HepG2 (cell line): ENCODE data around the gene TTLL10. TPM values are rescaled to one million over a fixed set of nuclear protein-coding genes. Genes with fewer than 3 reads are reported as not detected.

Experiments used
- JUNB ChIP-seq: sonication (generic); formaldehyde crosslinking; IDR thresholded peaks from 2 replicates; pipeline ENCODE4 v1.8.0; 2022; ENCODE audit warnings: missing genetic modification reagents, mild to moderate bottlenecking, borderline replicate concordance
- STAG1 ChIP-seq: sonication (generic); formaldehyde crosslinking; IDR thresholded peaks from 2 replicates; pipeline ENCODE4 v1.4.0; 2020; ENCODE audit warnings: missing genetic modification reagents
- ZNF430 ChIP-seq: sonication (generic); formaldehyde crosslinking; IDR thresholded peaks from 2 replicates; pipeline ENCODE4 v1.9.0; 2021; ENCODE audit warnings: mild to moderate bottlenecking, missing genetic modification reagents
- ZNF468 ChIP-seq: sonication (generic); formaldehyde crosslinking; IDR thresholded peaks from 2 replicates; pipeline ENCODE4 v1.8.0; 2022; ENCODE audit warnings: mild to moderate bottlenecking, moderate library complexity, missing genetic modification reagents
- ZNF619 ChIP-seq: sonication (generic); formaldehyde crosslinking; IDR thresholded peaks from 2 replicates; pipeline ENCODE4 v1.4.0; 2020; ENCODE audit warnings: mild to moderate bottlenecking, missing genetic modification reagents
- ZNF773 ChIP-seq: sonication (generic); formaldehyde crosslinking; IDR thresholded peaks from 2 replicates; pipeline ENCODE4 v1.4.0; 2020; ENCODE audit warnings: missing genetic modification reagents, borderline replicate concordance
- ZNF816 ChIP-seq: sonication (generic); formaldehyde crosslinking; IDR thresholded peaks from 2 replicates; pipeline ENCODE4 v1.8.0; 2022; ENCODE audit warnings: missing genetic modification reagents, mild to moderate bottlenecking, borderline replicate concordance
- polyA plus RNA-seq, 8 experiments: library from polyadenylated mRNA; depleted of rRNA in 3 of 8; stranded (reverse) in 7 of 8; unstranded in 1 of 8; fragments of >200 nt; fragmentation: Illumina TruSeq in 4 of 8; extraction: Trizol in 4 of 8; gene quantifications; 2 replicates each; pipeline versions ENCODE4 v1.2.1 to v1.2.3, GENCODE V29; 2011 to 2016; ENCODE audit warnings: low read depth in 4 of 8, missing spikeins in 1 of 8, mixed read lengths in 1 of 8; ENCODE audit not compliant: insufficient read depth in 1 of 8
- total RNA-seq, 5 experiments: library from RNA; depleted of rRNA; stranded (reverse); fragments of >200 nt; fragmentation: Illumina TruSeq; extraction: Trizol; gene quantifications; 2 replicates each; pipeline ENCODE4 v1.2.3, GENCODE V29; 2016; ENCODE audit warnings: low read depth in 1 of 5
- TF ChIP-seq, protein P1 (sequence below): IDR thresholded peaks from 2 replicates; pipeline ENCODE4 v1.6.1; 2012; ENCODE audit warnings: low read length, improper control_type of control experiment
- TF ChIP-seq, protein P2 (sequence below): sonication (generic); formaldehyde crosslinking; IDR thresholded peaks from 2 replicates; pipeline ENCODE4 v1.4.0; 2020; ENCODE audit warnings: missing genetic modification reagents
- TF ChIP-seq, protein P3 (sequence below): sonication (generic); formaldehyde crosslinking; IDR thresholded peaks from 2 replicates; pipeline ENCODE4 v1.8.1; 2023; ENCODE audit warnings: mild to moderate bottlenecking, moderate library complexity, missing genetic modification reagents
- TF ChIP-seq, protein P4 (sequence below): sonication (generic); formaldehyde crosslinking; IDR thresholded peaks from 2 replicates; pipeline ENCODE4 v1.4.0; 2020; ENCODE audit warnings: missing genetic modification reagents
- TF ChIP-seq, protein P5 (sequence below): IDR thresholded peaks from 2 replicates; pipeline ENCODE4 v1.6.1; 2016; ENCODE audit warnings: low read depth, control low read depth
- TF ChIP-seq, protein P6 (sequence below): sonication (generic); formaldehyde crosslinking; IDR thresholded peaks from 2 replicates; pipeline ENCODE4 v1.5.1; 2020; ENCODE audit warnings: missing genetic modification reagents, mild to moderate bottlenecking, borderline replicate concordance

Gene TTLL10
- total and polyA plus RNA-seq, 2 of the 13 experiments (the other 11 are each of a cell fraction or from before 2014, with no cell fraction given) = not detected

DNA sequence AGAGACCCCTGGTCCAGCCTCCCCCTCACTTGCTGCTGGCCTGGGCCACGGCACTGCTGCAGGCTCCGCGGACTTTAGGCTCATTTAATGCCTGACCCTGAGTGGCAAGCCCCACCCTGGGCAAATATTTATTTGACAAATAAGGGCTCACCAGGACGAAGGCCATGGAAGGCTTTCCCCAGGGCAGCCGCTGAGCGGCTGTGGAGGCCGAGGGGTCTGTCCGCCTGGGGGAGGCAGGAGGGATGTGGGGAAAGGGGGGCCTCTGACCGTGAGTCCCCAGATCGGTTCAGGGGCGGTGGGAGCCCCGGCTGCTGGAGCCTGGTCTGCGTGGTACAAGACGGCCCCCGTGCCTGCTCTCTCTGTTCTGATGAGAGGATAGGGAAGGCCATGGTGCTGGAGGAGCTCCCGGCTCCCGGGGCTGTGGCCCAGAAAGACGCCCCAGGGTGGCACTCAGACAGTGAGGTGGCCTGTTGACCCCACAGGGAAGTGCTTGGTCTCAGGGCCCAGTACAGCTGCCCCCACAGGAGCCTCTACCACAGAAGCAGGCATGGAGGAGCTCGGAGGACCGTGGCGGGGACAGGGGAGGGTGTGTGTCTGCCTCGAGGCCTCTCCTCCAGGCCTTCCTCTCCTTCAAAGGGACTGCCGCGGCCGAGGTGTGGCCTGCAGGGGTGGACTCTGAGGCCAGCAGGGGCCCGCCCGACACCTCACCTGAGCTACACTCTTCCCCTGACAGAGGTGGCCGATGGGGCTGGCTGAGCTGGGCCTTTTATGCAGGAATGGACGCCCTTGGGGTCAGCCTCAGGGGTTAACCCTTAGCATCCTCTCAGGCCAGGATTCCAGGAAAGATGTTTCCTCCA, 48.7 kb upstream of the TTLL10 start (continued):
- TF ChIP-seq STAG1 (CRISPR knock-in tag) (peak; percentile 33; the same call in 1 of the 2 replicates), ZNF468 (no peak), ZNF816 (no peak; the same call in 1 of the 2 replicates), ZNF619 (CRISPR knock-in tag) (no peak), JUNB (CRISPR knock-in tag) (no peak), ZNF773 (no peak), ZNF430 (CRISPR knock-in tag) (0 out of 2 replicates have a peak, but pooled peaks have one; percentile 63)
- TF ChIP-seq, protein P1, sequence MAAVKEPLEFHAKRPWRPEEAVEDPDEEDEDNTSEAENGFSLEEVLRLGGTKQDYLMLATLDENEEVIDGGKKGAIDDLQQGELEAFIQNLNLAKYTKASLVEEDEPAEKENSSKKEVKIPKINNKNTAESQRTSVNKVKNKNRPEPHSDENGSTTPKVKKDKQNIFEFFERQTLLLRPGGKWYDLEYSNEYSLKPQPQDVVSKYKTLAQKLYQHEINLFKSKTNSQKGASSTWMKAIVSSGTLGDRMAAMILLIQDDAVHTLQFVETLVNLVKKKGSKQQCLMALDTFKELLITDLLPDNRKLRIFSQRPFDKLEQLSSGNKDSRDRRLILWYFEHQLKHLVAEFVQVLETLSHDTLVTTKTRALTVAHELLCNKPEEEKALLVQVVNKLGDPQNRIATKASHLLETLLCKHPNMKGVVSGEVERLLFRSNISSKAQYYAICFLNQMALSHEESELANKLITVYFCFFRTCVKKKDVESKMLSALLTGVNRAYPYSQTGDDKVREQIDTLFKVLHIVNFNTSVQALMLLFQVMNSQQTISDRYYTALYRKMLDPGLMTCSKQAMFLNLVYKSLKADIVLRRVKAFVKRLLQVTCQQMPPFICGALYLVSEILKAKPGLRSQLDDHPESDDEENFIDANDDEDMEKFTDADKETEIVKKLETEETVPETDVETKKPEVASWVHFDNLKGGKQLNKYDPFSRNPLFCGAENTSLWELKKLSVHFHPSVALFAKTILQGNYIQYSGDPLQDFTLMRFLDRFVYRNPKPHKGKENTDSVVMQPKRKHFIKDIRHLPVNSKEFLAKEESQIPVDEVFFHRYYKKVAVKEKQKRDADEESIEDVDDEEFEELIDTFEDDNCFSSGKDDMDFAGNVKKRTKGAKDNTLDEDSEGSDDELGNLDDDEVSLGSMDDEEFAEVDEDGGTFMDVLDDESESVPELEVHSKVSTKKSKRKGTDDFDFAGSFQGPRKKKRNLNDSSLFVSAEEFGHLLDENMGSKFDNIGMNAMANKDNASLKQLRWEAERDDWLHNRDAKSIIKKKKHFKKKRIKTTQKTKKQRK = no peak
- TF ChIP-seq, protein P2, sequence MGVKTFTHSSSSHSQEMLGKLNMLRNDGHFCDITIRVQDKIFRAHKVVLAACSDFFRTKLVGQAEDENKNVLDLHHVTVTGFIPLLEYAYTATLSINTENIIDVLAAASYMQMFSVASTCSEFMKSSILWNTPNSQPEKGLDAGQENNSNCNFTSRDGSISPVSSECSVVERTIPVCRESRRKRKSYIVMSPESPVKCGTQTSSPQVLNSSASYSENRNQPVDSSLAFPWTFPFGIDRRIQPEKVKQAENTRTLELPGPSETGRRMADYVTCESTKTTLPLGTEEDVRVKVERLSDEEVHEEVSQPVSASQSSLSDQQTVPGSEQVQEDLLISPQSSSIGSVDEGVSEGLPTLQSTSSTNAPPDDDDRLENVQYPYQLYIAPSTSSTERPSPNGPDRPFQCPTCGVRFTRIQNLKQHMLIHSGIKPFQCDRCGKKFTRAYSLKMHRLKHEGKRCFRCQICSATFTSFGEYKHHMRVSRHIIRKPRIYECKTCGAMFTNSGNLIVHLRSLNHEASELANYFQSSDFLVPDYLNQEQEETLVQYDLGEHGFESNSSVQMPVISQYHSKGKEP (CRISPR knock-in tag) = no peak
- TF ChIP-seq, protein P3, sequence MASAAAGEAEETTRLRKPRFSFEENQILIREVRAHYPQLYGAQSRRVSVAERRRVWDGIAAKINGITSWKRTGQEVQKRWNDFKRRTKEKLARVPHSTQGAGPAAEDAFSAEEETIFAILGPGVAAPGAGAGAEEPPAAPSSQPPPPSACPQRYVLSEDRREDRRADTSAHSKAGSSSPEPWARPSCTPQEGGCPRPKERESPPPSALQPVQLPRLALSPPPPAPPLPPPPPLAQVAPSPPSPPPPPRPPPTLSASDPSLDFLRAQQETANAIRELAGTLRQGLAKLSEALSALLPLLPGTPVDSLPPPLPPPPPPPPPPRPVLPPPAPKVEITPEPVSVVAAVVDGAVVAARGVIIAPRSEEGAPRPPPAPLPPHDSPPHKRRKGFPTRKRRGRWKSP (CRISPR knock-in tag) = peak; percentile 73; the same call in 1 of the 2 replicates
- TF ChIP-seq, protein P4, sequence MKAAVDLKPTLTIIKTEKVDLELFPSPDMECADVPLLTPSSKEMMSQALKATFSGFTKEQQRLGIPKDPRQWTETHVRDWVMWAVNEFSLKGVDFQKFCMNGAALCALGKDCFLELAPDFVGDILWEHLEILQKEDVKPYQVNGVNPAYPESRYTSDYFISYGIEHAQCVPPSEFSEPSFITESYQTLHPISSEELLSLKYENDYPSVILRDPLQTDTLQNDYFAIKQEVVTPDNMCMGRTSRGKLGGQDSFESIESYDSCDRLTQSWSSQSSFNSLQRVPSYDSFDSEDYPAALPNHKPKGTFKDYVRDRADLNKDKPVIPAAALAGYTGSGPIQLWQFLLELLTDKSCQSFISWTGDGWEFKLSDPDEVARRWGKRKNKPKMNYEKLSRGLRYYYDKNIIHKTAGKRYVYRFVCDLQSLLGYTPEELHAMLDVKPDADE (CRISPR knock-in tag) = 0 out of 2 replicates have a peak, but pooled peaks have one; percentile 78
- TF ChIP-seq, protein P5, sequence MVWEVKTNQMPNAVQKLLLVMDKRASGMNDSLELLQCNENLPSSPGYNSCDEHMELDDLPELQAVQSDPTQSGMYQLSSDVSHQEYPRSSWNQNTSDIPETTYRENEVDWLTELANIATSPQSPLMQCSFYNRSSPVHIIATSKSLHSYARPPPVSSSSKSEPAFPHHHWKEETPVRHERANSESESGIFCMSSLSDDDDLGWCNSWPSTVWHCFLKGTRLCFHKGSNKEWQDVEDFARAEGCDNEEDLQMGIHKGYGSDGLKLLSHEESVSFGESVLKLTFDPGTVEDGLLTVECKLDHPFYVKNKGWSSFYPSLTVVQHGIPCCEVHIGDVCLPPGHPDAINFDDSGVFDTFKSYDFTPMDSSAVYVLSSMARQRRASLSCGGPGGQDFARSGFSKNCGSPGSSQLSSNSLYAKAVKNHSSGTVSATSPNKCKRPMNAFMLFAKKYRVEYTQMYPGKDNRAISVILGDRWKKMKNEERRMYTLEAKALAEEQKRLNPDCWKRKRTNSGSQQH (CRISPR knock-in tag) = no peak
- TF ChIP-seq, protein P6, sequence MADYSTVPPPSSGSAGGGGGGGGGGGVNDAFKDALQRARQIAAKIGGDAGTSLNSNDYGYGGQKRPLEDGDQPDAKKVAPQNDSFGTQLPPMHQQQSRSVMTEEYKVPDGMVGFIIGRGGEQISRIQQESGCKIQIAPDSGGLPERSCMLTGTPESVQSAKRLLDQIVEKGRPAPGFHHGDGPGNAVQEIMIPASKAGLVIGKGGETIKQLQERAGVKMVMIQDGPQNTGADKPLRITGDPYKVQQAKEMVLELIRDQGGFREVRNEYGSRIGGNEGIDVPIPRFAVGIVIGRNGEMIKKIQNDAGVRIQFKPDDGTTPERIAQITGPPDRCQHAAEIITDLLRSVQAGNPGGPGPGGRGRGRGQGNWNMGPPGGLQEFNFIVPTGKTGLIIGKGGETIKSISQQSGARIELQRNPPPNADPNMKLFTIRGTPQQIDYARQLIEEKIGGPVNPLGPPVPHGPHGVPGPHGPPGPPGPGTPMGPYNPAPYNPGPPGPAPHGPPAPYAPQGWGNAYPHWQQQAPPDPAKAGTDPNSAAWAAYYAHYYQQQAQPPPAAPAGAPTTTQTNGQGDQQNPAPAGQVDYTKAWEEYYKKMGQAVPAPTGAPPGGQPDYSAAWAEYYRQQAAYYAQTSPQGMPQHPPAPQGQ (CRISPR knock-in tag) = no peak
